NCI-H510A (cell line): ENCODE data around the gene LPO.

Experiments
- DNase-seq: peaks from one replicate; lab custom pipeline; 2025; lab: John Stamatoyannopoulos, UW

LPO gene

GRCh38 chr17:58238147-58238634 lies at the start of gene LPO:
LPO (plus strand) TSS chr17:58238584; CDS start chr17:58242980, 4,396 bp downstream.
- no peak for DNase-seq

GRCh38 chr17:58189436-58190146 lies 48.8 kb upstream of the LPO start:
- no peak for DNase-seq

GRCh38 chr17:58191241-58191896 lies 47.0 kb upstream of the LPO start:
- no peak for DNase-seq

GRCh38 chr17:58192612-58193011 lies 45.8 kb upstream of the LPO start, which contains the start of gene EPX:
EPX (plus strand) TSS chr17:58192726; CDS start chr17:58192847, 121 bp downstream.
- DNase-seq, result no peak

GRCh38 chr17:58193641-58194255 lies 44.6 kb upstream of the LPO start:
- no peak for DNase-seq

- DNase-seq, result no peak
Observed at GRCh38 chr17:58195518-58196123, 42.8 kb upstream of the LPO start.

GRCh38 chr17:58196610-58197009 lies 41.8 kb upstream of the LPO start:
- no peak for DNase-seq

GRCh38 chr17:58200024-58200633 lies 38.3 kb upstream of the LPO start:
- DNase-seq, result peak; percentile 55

- DNase-seq, result no peak
Observed at GRCh38 chr17:58202859-58203258, 35.5 kb upstream of the LPO start.

GRCh38 chr17:58204796-58205195 lies 33.6 kb upstream of the LPO start:
- DNase-seq, result no peak

GRCh38 chr17:58205936-58206335 lies 32.4 kb upstream of the LPO start:
- DNase-seq, result no peak

GRCh38 chr17:58207451-58207850 lies 30.9 kb upstream of the LPO start:
- no peak for DNase-seq

GRCh38 chr17:58208344-58208743 lies 30.0 kb upstream of the LPO start:
- no peak for DNase-seq

- no peak for DNase-seq
Observed at GRCh38 chr17:58210922-58211321, 27.5 kb upstream of the LPO start.

- no peak for DNase-seq
Observed at GRCh38 chr17:58215685-58216084, 22.7 kb upstream of the LPO start.

- no peak for DNase-seq
Observed at GRCh38 chr17:58217766-58218165, 20.6 kb upstream of the LPO start.

- DNase-seq, result peak; percentile 94
Observed at GRCh38 chr17:58219007-58219788, 19.2 kb upstream of the LPO start, which contains the start of gene MKS1. MKS1 (minus strand) TSS chr17:58219255; CDS start chr17:58219230, 25 bp downstream.

GRCh38 chr17:58219789-58220183 lies 18.6 kb upstream of the LPO start:
- no peak for DNase-seq

GRCh38 chr17:58224315-58224714 lies 14.1 kb upstream of the LPO start:
- DNase-seq, result no peak

- no peak for DNase-seq
Observed at GRCh38 chr17:58227733-58228132, 10.7 kb upstream of the LPO start.

- no peak for DNase-seq
Observed at GRCh38 chr17:58228679-58229078, 9.7 kb upstream of the LPO start.
